Measurements from ENCODE around the gene ZNF143.

The ZNF143 gene

DNA sequence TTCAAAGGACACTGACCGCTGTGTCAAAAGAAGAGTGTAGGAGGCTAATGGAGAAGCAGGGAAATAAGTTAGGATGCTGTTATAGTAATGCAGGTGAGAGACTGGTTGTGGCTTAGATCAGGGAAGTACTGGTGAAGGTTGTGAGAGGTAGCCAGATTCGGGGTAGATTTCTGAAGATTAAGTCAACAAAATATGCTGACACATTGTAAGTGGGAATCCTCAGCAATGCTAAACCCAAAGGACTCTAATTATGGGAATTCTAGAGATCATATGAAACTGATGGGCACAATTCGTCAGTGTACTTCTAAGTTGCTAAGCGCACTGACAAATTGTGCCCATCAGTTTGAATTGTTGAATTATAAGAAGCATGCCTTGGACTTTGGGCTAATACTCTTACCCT lies 10.0 kb downstream of the ZNF143 start:
- no peak overlapping the region for H2AFZ ChIP-seq (ENCODE audit: low read depth, low read length)
- no peak overlapping the region for H3K4me3 ChIP-seq (ENCODE audit: low read length)
- H3K27me3 ChIP-seq (ENCODE audit: insufficient read depth, low read length), result no peaks in the 10 kb centered on the region
- H3K9me3 ChIP-seq (ENCODE audit: low read length), result no peaks in the 10 kb centered on the region
- peaks cover 8% of the 10 kb centered on the region for H3K36me3 ChIP-seq (ENCODE audit: insufficient read depth, low read length)
- peaks cover 18% of the 10 kb centered on the region for H3K4me1 ChIP-seq (ENCODE audit: insufficient read depth, low read length)

DNA sequence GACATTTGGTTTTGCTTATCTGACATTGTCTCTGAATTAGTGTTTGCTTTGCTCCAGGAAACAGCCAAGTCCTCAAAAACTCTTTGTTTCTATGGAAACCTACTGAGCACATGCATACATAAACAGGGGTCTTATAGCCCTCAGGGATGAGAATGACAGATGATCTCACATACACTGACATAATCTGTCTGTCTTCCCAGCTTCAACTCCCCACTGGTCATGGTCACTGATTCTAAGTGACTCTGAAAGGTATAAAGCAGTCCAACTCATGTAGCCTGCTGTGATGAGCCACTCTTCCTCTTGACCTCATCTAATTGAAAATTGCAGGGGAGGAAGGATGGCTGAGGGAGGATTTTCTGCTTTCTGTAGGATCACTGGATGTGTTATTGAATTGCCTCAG lies 12.6 kb downstream of the ZNF143 start:
- peaks cover 1% of the 10 kb centered on the region for H3K9me3 ChIP-seq (ENCODE audit: low read length)
- peaks cover 16% of the 10 kb centered on the region for H3K36me3 ChIP-seq (ENCODE audit: insufficient read depth, low read length)
- H3K4me3 ChIP-seq (ENCODE audit: low read length), result no peak overlapping the region
- no peaks in the 10 kb centered on the region for H3K27me3 ChIP-seq (ENCODE audit: insufficient read depth, low read length)
- no peak overlapping the region for H2AFZ ChIP-seq (ENCODE audit: low read depth, low read length)
- H3K4me1 ChIP-seq (ENCODE audit: insufficient read depth, low read length), result peaks cover 18% of the 10 kb centered on the region

DNA sequence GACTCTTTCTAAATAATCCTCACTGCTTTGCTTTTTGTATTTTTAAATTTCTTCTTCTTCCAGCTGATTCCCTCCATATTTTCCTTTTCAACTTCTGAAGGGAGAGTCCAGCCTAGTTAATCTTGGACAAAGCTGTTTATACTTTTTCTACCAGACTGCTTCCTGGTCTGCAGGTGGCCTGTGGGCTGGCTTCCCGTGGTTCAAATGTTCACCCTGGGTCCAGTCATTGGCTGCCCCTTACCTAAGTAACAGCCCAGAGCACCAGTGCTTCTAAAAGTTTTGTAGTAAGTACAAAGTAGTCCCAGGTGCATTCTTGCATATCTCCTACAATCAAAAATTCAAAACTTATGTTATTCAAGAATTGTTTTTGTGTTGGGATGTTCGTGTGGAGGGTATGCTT lies 19.1 kb downstream of the ZNF143 start:
- Histone ChIP-seq H2AFZ (ENCODE audit: low read depth, low read length) (no peak overlapping the region), H3K36me3 (ENCODE audit: insufficient read depth, low read length) (peaks cover 32% of the 10 kb centered on the region), H3K4me1 (ENCODE audit: insufficient read depth, low read length) (no peaks in the 10 kb centered on the region), H3K4me3 (ENCODE audit: low read length) (no peak overlapping the region), H3K27me3 (ENCODE audit: insufficient read depth, low read length) (no peaks in the 10 kb centered on the region), H3K9me3 (ENCODE audit: low read length) (peaks cover 3% of the 10 kb centered on the region)

DNA sequence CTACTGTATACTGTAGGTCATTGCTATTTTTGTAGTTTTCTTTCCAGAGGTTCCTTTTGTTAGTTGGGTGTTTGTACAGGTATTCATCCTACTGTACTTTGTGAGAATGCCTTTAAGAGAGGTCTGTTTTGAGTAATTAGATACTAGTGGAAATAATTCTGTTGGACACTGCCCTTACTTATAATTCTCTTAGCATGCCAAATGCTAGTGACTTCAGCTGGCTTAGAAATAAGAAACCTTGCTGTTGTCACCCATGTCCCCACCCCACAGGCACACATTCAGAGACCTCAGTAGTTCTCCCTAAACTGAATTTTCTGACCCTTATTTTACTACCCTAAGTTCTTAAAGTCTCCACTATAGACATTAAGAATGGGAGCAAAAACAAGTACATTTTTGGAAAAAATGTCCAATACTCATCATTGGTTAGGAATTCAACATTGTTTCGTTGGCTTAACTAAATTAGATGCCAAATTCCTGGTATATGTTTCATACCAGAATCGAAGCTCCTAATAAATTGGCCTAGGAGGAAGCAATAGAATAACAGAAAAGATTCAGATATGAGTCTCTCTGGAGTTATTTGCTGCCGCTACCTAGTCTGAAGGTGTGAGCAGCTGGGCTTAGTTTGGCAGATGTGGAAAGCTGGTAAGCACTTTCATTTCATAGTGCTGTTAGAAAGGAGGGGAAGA lies 28.4 kb downstream of the ZNF143 start:
- Histone ChIP-seq H2AFZ (ENCODE audit: low read depth, low read length) (no peak overlapping the region), H3K27me3 (ENCODE audit: insufficient read depth, low read length) (no peaks in the 10 kb centered on the region), H3K9me3 (ENCODE audit: low read length) (no peaks in the 10 kb centered on the region), H3K4me3 (ENCODE audit: low read length) (no peak overlapping the region), H3K4me1 (ENCODE audit: insufficient read depth, low read length) (no peaks in the 10 kb centered on the region), H3K36me3 (ENCODE audit: insufficient read depth, low read length) (peaks cover 35% of the 10 kb centered on the region)

DNA sequence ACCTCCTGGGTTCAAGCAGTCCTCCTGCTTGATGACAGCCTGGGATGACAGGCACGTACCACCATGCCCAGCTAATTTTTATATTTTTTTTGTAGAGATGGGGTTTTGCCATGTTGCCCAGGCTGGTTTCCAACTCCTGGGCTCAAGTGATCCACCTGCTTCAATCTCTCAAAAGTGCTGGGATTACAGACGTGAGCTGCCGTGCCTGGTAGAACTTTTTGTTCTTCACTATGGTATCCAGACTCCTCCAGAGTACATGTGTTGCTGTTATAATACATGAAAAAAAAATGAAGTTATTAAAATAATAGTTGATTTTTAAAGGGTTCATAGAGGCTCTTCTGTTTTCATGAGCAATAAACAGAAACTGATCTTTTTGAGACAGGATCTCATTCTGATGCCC lies 29.6 kb downstream of the ZNF143 start:
- no peaks in the 10 kb centered on the region for H3K27me3 ChIP-seq (ENCODE audit: insufficient read depth, low read length)
- peaks cover 43% of the 10 kb centered on the region for H3K36me3 ChIP-seq (ENCODE audit: insufficient read depth, low read length)
- H3K4me1 ChIP-seq (ENCODE audit: insufficient read depth, low read length), result no peaks in the 10 kb centered on the region
- H3K9me3 ChIP-seq (ENCODE audit: low read length), result no peaks in the 10 kb centered on the region
- no peak overlapping the region for H2AFZ ChIP-seq (ENCODE audit: low read depth, low read length)
- no peak overlapping the region for H3K4me3 ChIP-seq (ENCODE audit: low read length)

DNA sequence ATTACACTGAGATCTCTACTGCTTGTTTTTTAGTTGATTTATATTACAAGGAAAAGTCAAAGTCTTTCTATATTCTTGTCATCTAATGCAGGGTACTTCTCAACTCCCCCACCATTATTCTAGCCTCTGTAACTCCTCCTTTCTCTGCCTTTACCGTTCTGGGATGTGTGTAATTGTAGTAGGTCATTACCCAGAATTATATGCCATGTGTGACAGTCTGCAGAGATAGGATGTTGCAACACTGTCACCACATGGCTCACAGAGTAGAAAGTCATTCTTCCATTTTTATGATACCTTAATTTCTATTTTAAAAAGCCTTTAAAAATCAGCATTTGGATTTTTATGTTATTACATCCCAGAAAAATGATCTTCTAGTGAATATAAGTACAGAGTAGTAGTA lies 32.7 kb downstream of the ZNF143 start:
- peaks cover 52% of the 10 kb centered on the region for H3K36me3 ChIP-seq (ENCODE audit: insufficient read depth, low read length)
- no peak overlapping the region for H3K4me3 ChIP-seq (ENCODE audit: low read length)
- no peaks in the 10 kb centered on the region for H3K4me1 ChIP-seq (ENCODE audit: insufficient read depth, low read length)
- H3K9me3 ChIP-seq (ENCODE audit: low read length), result no peaks in the 10 kb centered on the region
- H2AFZ ChIP-seq (ENCODE audit: low read depth, low read length), result no peak overlapping the region
- no peaks in the 10 kb centered on the region for H3K27me3 ChIP-seq (ENCODE audit: insufficient read depth, low read length)

DNA sequence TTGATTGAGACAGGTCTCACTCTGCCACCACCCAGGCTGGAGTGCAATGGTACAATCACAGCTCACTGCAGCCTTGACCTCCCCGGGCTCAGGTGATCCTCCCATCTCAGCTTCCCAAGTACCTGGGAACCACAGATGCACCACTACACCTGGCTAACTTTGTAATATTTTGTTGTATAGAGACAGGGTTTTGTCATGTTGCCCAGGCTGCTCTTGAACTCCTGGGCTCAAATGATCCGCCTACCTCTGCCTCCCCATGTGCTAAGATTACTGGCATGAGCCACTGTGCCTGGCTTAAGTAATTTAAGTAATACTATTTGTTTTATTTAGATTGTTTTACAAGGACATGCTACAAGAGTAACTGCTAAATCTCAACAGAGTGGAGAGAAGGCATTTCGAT lies 33.5 kb downstream of the ZNF143 start:
- Histone ChIP-seq H3K4me1 (ENCODE audit: insufficient read depth, low read length) (no peaks in the 10 kb centered on the region), H2AFZ (ENCODE audit: low read depth, low read length) (no peak overlapping the region), H3K27me3 (ENCODE audit: insufficient read depth, low read length) (no peaks in the 10 kb centered on the region), H3K9me3 (ENCODE audit: low read length) (no peaks in the 10 kb centered on the region), H3K36me3 (ENCODE audit: insufficient read depth, low read length) (peaks cover 58% of the 10 kb centered on the region), H3K4me3 (ENCODE audit: low read length) (no peak overlapping the region)

DNA sequence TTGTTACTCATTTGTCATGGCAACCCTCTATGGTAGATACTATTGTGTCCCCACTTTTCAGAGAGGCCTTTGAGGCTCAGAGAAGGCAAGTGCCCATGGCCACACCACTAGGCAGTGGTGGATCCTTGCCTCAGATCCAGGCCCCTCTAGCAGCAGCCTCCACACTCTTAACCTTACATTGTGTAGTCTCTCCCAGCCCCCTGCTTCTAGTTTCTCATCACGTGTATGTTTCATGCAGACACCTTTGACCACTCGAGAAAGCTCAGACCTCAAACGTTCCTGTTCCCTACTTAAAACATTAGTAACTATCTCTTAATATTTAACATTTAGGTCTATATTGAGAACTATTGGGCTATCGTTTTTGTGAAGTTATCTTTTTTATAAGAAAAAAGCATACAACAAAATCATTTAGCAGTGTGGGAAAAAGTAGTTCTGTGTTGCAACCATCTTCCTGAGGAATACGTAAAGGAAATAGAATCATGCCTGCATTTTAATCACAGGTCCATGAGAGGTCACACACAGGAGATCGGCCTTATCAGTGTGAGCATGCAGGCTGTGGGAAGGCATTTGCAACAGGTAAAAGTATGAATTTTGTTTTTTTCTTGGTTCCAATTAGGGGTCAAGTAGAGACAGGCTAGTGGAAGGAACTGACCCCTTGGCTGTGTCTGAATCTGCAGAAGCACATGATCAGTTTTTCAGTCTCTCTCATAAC lies 35.1 kb downstream of the ZNF143 start:
- Histone ChIP-seq H3K4me1 (ENCODE audit: insufficient read depth, low read length) (no peaks in the 10 kb centered on the region), H2AFZ (ENCODE audit: low read depth, low read length) (no peak overlapping the region), H3K36me3 (ENCODE audit: insufficient read depth, low read length) (peaks cover 62% of the 10 kb centered on the region), H3K27me3 (ENCODE audit: insufficient read depth, low read length) (no peaks in the 10 kb centered on the region), H3K4me3 (ENCODE audit: low read length) (no peak overlapping the region), H3K9me3 (ENCODE audit: low read length) (no peaks in the 10 kb centered on the region)

DNA sequence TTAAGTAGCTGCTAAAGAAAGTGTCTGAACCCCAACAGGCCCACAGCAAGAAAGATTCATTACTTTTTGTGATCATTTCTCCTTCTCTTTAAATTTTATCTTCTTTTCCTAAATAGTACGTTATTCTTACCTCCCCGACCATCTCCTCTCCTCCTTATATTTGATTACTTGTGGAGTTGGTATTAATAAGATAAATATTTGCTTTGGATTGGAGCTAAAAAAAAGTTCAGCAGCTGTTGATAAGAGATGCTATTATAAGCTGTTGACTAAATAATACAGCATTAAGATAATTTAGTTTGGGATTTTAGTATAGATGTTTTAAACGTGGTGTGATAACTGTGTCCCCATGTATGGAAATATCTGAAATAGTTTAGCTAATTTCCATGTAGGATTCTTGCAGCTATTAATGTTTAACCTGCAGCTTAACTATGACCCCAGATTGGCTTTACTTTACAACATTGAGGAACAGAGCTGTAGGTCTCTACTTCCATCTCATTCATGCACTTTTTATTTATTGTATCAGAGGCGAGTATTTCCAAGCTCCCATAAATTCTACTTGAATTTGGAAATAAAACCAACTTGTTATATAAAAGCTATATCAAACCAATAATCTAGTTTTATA lies 37.8 kb downstream of the ZNF143 start:
- no peaks in the 10 kb centered on the region for H3K4me1 ChIP-seq (ENCODE audit: insufficient read depth, low read length)
- peaks cover 72% of the 10 kb centered on the region for H3K36me3 ChIP-seq (ENCODE audit: insufficient read depth, low read length)
- no peak overlapping the region for H2AFZ ChIP-seq (ENCODE audit: low read depth, low read length)
- no peak overlapping the region for H3K4me3 ChIP-seq (ENCODE audit: low read length)
- no peaks in the 10 kb centered on the region for H3K9me3 ChIP-seq (ENCODE audit: low read length)
- no peaks in the 10 kb centered on the region for H3K27me3 ChIP-seq (ENCODE audit: insufficient read depth, low read length)

DNA sequence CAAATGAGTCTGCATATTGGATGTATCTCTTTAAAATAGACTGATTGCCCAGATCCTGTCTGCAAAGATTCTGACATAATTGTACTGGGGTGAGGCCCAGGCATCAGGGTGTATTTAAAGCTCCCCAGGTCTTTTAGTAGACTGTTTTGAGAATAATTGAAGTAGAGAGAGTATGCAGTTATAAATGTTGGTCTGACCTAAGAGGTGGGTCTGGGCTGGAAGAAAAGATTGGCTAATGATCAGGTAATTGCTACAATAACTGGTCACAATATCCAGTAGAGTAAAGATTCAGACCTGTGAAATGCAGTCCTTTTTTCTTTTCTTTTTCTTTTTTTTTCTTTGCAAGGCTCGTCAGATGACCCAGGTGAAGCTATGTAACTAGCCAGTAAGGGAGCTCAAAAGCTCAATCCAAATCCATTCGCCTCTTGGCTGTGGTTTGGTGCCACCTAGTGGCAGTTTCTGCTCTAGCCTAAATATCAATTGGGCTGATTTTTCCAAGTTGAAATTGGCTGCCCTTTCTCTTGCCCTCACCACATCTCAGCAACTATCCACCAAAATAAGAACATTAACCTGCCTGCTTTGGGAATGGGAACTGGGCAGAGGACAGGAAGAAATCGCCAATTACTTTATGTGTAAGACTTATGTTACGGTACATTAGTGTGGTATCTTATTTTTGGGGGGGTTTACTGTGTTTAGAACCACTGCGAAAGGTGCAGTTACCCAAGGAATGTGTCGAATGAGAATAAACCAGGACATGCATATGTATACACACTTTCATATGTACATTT lies 45.9 kb downstream of the ZNF143 start:
- Histone ChIP-seq H3K4me3 (ENCODE audit: low read length) (no peak overlapping the region), H3K36me3 (ENCODE audit: insufficient read depth, low read length) (peaks cover 21% of the 10 kb centered on the region), H3K9me3 (ENCODE audit: low read length) (no peaks in the 10 kb centered on the region), H2AFZ (ENCODE audit: low read depth, low read length) (no peak overlapping the region), H3K4me1 (ENCODE audit: insufficient read depth, low read length) (no peaks in the 10 kb centered on the region), H3K27me3 (ENCODE audit: insufficient read depth, low read length) (no peaks in the 10 kb centered on the region)

DNA sequence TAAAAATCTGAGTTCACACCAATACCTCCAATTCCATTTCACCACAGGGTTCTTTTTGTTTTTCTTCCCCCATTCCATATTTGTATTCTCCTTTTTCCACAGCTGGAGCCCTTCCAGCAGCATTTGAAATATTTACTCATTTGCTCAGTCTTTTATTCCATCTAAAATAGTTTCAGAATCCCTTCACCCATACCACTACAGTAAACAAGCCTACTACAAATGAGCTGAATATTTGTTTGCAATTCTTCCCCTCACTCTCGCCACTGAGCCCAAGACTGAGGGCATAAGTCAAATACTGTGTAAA lies 46.4 kb downstream of the ZNF143 start:
- Histone ChIP-seq H3K36me3 (ENCODE audit: insufficient read depth, low read length) (peaks cover 24% of the 10 kb centered on the region), H3K9me3 (ENCODE audit: low read length) (no peaks in the 10 kb centered on the region), H2AFZ (ENCODE audit: low read depth, low read length) (no peak overlapping the region), H3K4me3 (ENCODE audit: low read length) (no peak overlapping the region), H3K4me1 (ENCODE audit: insufficient read depth, low read length) (no peaks in the 10 kb centered on the region), H3K27me3 (ENCODE audit: insufficient read depth, low read length) (no peaks in the 10 kb centered on the region)

DNA sequence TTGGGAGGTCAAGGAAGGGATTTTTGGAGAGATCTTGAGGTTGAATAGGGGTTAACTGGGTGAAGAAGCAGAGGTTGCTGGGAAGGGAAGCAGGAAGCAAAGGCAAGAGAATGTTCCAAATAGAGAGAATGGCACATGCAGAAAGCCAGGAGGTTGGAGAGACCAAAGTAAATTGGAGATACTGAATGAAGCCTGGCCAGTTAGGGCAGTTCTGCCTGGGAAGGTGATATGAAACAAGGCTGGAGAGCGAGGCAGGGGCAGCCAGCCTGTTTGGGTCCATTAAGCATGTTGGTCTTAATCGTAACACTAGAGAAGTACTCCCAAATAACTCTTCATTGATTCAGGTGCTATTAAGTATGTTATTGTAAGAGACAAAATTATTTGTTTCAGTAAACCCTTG lies 48.2 kb downstream of the ZNF143 start:
- Histone ChIP-seq H3K36me3 (ENCODE audit: insufficient read depth, low read length) (peaks cover 33% of the 10 kb centered on the region), H3K4me3 (ENCODE audit: low read length) (no peak overlapping the region), H2AFZ (ENCODE audit: low read depth, low read length) (no peak overlapping the region), H3K9me3 (ENCODE audit: low read length) (no peaks in the 10 kb centered on the region), H3K4me1 (ENCODE audit: insufficient read depth, low read length) (no peaks in the 10 kb centered on the region), H3K27me3 (ENCODE audit: insufficient read depth, low read length) (no peaks in the 10 kb centered on the region)

DNA sequence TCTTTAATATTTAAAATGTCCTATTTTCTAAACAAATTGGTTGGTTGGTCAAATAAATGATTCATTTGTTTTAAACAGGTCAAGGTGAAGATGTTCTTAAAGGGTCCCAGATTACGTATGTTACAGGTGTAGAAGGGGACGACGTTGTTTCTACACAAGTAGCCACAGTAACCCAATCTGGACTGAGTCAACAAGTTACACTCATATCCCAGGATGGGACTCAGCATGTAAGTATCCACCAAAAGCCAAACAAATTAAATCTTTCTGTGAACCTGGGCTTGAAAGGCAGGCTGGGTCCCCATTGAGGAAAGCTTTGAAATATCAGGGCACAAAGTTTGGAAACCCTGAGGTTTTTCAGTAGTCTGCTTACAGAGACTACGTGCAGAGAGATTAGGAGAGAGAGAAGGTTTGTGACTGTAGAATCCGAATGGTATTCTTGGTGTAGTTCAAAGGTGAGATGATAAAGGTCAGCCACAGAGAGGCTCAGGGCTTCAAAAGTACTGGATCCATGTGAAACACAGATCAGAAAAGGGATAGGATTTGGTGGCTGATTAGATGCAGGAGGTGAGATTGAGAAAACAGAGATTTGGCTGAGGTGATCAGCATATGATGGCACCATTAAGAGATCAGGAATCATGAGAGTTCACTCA lies 51.7 kb downstream of the ZNF143 start:
- Histone ChIP-seq H3K27me3 (ENCODE audit: insufficient read depth, low read length) (no peaks in the 10 kb centered on the region), H2AFZ (ENCODE audit: low read depth, low read length) (no peak overlapping the region), H3K4me3 (ENCODE audit: low read length) (no peak overlapping the region), H3K36me3 (ENCODE audit: insufficient read depth, low read length) (peaks cover 53% of the 10 kb centered on the region), H3K9me3 (ENCODE audit: low read length) (peaks cover 4% of the 10 kb centered on the region), H3K4me1 (ENCODE audit: insufficient read depth, low read length) (no peaks in the 10 kb centered on the region)

Data from neuron (in vitro differentiated cells).